Hematopoietic multipotent progenitor cell treated with erythropoietin and hydrocortisone succinate and interleukin-3 and kit ligand, for 4 days (in vitro differentiated cells): Measurements from ENCODE around the gene FBLIM1.

Source experiments
- DNase-seq: peaks from one replicate; pipeline ENCODE4 v3.0.0-alpha.2; 2015

Gene FBLIM1

GRCh38 chr1:15758343-15758931 lies at the start of gene FBLIM1:
TSS of gene FBLIM1 (plus strand) at chr1:15758795. CDS start at chr1:15764984, 6,189 bp downstream.
- no peak for DNase-seq

- no peak for DNase-seq
Observed at GRCh38 chr1:15709226-15709625, 49.4 kb upstream of the FBLIM1 start.

GRCh38 chr1:15712168-15712567 lies 46.4 kb upstream of the FBLIM1 start:
- no peak for DNase-seq

GRCh38 chr1:15714406-15715136 lies 44.0 kb upstream of the FBLIM1 start:
- DNase-seq, result no peak

GRCh38 chr1:15717418-15718125 lies 41.0 kb upstream of the FBLIM1 start:
- DNase-seq, result no peak

- no peak for DNase-seq
Observed at GRCh38 chr1:15718199-15718601, 40.4 kb upstream of the FBLIM1 start.

- DNase-seq, result peak; percentile 18
Observed at GRCh38 chr1:15719381-15720120, 39.0 kb upstream of the FBLIM1 start.

GRCh38 chr1:15720861-15721260 lies 37.7 kb upstream of the FBLIM1 start:
- no peak for DNase-seq

- no peak for DNase-seq
Observed at GRCh38 chr1:15722411-15722810, 36.2 kb upstream of the FBLIM1 start.

GRCh38 chr1:15722836-15723532 lies 35.6 kb upstream of the FBLIM1 start:
- DNase-seq, result no peak

- DNase-seq, result no peak
Observed at GRCh38 chr1:15723631-15724246, 34.9 kb upstream of the FBLIM1 start.

GRCh38 chr1:15724949-15725880 lies 33.4 kb upstream of the FBLIM1 start:
- no peak for DNase-seq

GRCh38 chr1:15726508-15726907 lies 32.1 kb upstream of the FBLIM1 start:
- DNase-seq, result no peak

GRCh38 chr1:15727021-15727420 lies 31.6 kb upstream of the FBLIM1 start:
- DNase-seq, result no peak

GRCh38 chr1:15727424-15727823 lies 31.2 kb upstream of the FBLIM1 start:
- DNase-seq, result no peak

- DNase-seq, result no peak
Observed at GRCh38 chr1:15727866-15728534, 30.6 kb upstream of the FBLIM1 start.

- DNase-seq, result no peak
Observed at GRCh38 chr1:15728937-15729657, 29.5 kb upstream of the FBLIM1 start.

- no peak for DNase-seq
Observed at GRCh38 chr1:15730423-15730822, 28.2 kb upstream of the FBLIM1 start.

GRCh38 chr1:15730936-15731335 lies 27.7 kb upstream of the FBLIM1 start:
- DNase-seq, result no peak
